HG03565 (cell line): ENCODE results near the gene DYNC2H1.
A peak's percentile ranks its signal among the peaks of the same experiment; 100 is the strongest.

ENCODE experiments used
- ATAC-seq: cut with Tn5 transposase; IDR thresholded peaks from one replicate; pipeline ENCODE4 v1.9.1; 2021; ENCODE audit warnings: mild to moderate bottlenecking, moderate library complexity; ENCODE audit not compliant: unreplicated experiment

Gene DYNC2H1

DNA sequence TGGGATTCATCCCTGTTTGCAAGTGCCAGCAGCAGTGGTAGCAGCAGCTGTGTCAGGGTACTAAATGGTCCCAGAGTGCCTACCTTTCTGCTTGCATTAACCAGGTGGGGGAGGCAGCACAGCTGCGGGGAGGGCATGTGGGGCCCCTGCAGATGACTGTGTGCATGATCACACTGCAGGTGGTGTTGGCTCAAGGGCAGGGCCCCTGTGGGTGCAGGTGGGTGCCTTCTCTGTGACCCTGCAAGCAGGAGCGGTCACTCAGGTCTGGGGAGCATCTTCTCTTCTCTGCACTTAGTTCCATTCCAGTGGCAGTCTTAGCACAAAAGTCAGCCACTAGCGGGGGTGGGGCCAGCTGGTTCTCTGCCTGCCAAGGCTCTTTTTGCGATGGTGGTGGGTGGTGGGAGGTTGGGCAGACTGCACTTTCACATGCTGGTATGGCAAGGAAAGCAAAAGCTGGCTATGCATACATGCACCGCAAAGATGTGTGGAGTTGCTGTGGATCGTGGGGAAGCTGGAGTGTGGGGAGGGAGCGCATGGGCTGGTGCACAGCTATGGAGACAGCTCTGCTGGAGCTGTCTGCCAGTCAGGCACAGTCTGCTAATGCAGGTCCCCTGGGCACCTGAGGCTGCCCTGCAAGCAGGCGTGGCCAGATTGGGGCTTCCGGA lies 157.1 kb downstream of the DYNC2H1 start:
- ATAC-seq = no peak

DNA sequence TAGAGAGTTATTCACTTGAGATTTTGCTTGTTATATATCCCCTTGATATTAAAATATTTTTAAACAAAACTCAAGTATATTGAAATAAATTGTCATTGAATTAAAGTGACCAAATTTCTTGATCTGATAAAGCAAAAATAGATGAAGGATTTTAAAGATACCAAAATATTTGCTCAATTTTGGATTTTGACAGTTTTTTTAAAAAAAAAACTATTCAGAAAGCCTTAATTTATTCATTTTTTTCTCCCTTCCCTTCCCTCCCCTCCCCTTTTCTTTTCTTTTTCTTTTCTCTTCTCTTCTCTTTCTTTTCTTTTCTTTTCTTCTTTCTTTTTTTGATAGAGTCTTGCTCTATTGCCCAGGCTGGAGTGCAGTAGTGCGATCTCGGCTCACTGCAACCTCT lies 163.7 kb downstream of the DYNC2H1 start:
- no peak for ATAC-seq

DNA sequence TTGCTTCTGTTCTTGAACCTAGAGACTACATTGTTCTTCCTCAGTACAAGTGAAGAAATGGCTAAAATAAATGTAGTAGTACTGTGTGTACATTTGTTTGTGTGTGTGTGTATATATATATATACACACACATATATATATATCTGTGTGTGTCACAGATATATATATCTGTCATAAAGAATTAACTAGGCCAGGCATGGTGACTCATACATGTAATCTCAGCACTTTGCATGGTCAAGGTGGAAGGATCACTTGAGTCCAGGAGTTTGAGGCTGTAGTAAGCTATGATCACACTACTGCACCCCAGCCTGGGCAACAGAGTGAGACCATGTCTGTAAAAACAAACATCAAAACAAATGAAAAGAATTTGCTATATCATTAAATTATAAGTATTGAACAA lies 164.8 kb downstream of the DYNC2H1 start:
- no peak for ATAC-seq

DNA sequence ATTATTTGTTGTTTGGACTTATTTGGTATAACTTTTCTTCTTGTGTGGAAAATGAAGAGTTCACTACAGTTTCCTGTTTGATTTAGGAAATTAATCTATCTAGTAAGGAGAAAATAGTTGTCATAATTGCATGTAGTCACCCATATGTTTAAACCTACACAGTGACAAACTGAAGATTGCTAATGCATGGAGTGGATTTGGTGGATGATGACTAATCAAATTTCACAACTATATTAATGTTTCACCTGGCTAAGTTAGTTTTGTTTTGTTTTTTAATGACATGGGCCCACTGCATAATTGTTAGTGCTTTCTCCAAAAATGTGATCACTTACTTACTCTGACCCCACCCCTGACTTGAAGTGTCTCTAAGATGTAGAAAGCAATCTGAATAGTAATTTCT lies 170.6 kb downstream of the DYNC2H1 start:
- no peak for ATAC-seq

DNA sequence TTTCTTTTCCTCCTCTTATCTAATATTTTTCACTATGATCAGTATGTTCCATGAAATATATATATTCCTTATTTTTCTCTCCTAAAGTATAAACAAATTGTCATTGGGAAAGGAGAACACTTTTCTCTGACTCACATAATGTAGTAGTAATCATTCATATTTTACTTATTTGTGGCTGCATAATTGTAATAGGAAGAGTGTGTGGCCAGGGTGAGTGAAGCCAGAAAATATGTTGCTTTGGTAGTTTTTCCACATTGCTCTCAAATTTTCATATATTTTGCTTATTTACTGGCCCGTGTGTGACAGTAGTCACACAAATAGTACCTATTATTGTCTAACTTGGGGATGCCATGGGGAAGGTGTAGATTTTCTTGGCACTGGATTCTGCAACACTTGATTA lies 172.1 kb downstream of the DYNC2H1 start:
- no peak for ATAC-seq

DNA sequence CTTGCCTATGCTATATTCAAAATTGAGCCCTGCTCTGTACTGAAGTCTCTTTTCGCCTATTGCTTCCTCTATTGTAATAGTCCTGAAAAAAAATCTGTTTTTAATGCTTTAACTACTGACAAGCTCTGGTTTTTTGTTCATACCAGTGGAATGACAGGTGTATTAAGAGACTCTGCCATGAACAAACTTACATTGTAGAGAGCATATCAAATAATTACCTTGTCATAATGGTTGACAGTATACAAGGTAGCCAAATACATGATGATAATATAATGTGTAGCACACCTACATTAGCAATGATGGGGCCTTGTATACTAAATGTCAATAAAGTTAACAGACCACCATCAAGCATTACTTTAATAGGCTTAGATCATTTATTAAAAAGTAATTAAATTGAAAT lies 175.0 kb downstream of the DYNC2H1 start:
- no peak for ATAC-seq

DNA sequence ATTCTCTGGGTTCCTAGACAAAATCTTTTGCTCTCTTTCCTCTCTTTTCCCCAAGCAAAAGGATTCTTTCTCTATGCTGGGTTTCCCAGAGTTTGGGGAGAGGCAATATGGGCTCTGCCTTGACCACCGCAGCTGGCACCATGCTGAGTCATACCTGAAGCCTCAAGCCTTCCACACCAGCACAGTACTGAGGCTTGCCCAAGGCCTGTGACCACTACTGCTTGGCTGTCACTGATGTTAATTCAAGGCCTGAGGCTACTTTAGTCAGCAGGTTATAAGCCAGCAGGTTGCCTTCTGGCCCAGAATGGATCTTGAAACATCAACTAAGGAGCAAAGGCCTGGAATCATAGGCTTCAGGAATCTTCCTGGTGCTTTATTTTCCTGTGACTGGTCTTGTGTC lies 185.3 kb downstream of the DYNC2H1 start:
- ATAC-seq = no peak

DNA sequence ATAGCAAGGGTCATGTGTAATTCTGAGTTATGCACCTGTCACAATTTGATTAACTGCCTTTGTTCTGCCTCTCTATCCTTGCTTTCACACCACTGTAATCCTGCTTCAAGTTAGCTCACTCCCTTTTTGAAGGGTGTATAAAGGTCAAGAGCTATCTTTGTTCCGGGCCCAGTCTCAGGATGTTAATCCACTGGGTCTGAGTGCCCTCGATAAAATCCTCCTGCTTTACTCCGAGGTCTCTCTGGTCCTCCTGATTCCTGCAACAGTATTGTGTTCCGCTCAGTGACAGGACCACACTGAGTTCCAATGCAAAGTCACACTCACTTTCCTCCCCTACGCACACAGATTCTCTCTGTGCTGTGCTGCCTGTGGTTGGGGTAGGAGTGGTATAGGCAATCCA lies 186.5 kb downstream of the DYNC2H1 start:
- ATAC-seq = no peak

DNA sequence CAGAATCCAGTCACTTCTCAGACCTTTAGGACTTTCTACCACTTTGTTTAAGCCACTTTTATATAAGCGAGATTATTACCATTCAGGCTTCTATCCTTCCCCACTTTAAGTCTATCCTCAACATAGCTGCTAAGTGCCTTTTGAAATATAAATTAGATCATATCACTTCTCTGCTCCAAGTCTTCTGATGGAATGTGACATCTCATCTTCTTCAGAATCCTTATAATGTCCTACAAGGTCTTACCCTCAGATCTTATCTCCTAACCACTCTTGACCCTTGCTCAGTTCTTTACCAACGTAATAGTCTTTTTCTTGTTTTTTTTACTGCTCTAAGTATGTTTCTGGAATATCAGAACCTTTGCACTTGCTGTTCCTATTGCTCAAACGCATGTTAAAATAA lies 188.7 kb downstream of the DYNC2H1 start:
- ATAC-seq = no peak

DNA sequence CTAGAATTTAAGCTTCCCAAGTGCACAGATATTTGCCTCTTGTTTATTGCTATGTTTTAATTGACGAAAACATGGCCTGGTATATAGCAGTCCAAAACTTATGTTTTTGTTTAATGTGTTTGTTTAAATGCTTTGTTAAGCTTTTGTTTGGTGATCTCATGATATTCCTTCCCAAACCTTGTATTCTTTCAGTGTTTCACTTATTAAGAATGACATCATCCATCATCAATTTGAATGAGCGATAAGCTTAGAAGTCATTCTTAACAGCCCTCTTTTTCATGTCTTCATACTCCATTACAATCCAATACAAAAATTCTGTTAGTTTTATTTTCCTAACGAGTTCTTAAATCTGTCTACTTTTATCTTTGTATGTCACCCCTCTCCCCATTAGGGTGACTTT lies 206.0 kb downstream of the DYNC2H1 start:
- ATAC-seq = no peak

DNA sequence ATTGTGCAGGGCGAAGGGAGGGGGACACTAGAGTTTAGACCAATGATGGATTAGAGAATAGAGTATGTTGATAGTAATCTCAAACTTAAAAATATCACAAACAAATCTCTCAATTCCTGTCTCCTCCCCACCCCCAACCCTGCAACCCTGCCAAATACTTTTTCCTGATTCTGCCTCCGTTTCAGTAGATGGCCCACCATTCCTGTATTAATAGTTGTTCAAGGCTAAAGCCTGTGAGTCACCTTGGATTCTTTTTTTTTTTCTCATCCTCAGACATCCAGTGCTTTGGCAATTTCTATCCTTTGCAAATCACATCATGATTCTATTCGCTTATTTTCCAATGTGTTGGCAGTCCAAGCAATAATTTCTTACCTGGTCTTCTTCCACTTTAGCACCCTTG lies 207.9 kb downstream of the DYNC2H1 start:
- no peak for ATAC-seq

DNA sequence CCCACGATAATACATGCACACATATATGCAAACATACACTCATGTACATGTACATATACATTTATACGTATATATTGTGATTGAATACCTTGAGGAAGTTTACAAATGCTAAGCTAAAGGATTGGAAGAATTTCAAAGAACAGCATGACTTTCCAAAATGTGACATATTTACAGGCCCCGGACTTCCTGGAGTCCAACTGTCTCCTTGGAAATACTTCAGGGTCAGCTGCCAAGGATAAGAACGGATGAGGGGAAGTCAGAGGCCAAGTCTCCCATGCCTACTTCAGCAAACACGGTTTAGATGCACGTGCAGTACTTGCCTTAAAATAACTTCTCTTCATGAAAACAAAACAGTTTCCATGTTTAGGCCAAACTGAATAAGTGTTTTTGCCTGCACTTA lies 213.6 kb downstream of the DYNC2H1 start:
- no peak for ATAC-seq

DNA sequence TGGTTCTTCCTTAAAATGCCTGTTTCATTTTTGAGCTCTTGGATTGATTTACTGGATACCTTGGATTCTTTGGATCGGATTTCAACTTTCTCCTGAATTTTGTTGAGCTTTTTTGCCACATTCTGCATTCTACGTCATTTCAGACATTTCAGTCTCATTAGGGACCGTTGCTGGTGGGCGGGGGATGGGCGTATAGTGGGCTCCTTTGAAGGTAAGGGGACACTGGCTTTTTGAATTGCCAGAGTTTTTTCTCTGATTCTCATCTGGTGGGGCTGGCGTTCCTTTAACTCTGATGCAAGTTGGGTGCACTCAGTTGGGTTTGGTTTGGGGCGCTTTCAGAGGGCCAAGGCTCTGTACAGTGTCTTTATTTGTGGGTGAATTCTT lies 216.5 kb downstream of the DYNC2H1 start:
- no peak for ATAC-seq

DNA sequence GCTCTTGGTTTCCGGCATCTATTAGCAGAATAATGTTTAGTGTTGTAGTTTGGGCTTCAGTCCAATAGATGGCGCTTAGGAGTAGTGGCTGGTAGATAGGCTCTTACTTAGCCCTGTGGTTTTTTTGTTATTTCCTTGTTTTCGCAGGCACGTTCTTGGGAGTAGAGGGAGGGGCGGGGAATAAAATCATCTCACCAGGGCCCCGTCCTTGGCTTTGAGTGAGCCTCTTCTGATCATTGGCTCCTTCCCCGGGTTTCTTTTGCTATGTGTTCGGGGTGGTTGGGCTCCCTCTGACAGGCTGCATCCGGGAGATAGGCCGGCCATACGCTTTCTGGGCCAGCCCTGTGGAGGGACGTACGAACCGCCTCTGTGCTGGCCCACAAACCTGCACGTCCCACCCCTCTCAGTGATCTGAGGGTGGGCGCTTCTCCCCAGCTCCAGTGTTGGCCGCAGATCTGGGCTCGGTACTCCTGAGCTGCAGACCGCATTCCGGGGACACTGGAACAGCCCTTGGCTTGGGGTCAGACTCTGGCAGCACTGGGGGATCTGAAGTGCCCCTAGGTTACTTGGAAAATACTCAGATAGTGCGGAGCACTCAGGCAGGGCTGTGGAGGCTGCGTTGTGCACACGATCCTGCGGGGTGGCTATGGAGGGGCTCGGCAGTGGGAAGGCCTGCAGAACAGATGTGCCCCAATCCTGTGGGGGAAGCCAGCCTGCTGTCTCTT lies 217.0 kb downstream of the DYNC2H1 start:
- peak; percentile 98 for ATAC-seq

DNA sequence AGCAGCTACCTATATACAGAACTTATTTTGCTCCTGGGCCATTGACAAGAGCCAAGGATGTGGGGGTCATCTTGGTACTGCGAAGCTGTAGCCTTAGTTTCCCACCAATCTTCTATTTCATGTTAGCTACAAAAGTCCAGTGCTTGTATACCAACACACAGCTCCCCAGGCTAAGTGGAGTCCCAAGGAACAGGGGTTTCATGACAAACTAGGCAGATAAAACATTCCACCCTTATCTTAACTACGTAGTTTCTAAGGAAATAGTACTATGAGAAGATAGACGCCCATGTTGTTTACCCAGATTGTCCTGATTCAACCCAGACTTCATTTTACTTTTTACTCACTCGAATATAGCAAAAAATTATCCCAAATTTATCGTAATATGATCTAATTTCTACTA lies 218.5 kb downstream of the DYNC2H1 start:
- no peak for ATAC-seq

DNA sequence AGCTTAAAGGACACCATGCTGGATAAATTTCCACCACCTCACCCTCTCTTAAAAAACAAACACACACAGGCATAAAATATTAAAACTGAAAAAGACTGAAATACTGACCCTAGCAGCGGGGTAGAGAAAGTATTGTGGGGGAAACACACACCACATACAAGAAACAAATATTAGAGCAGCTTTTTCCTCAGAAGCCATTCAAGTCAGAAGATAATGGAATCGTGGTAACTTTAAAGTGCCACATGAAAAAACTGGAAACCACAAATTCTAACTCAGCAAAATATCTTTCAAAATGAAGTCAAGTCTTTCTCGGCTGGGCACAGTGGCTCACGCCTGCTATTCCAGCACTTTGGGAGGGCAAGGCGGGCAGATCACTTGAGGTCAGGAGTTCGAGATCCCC lies 223.2 kb downstream of the DYNC2H1 start:
- no peak for ATAC-seq

DNA sequence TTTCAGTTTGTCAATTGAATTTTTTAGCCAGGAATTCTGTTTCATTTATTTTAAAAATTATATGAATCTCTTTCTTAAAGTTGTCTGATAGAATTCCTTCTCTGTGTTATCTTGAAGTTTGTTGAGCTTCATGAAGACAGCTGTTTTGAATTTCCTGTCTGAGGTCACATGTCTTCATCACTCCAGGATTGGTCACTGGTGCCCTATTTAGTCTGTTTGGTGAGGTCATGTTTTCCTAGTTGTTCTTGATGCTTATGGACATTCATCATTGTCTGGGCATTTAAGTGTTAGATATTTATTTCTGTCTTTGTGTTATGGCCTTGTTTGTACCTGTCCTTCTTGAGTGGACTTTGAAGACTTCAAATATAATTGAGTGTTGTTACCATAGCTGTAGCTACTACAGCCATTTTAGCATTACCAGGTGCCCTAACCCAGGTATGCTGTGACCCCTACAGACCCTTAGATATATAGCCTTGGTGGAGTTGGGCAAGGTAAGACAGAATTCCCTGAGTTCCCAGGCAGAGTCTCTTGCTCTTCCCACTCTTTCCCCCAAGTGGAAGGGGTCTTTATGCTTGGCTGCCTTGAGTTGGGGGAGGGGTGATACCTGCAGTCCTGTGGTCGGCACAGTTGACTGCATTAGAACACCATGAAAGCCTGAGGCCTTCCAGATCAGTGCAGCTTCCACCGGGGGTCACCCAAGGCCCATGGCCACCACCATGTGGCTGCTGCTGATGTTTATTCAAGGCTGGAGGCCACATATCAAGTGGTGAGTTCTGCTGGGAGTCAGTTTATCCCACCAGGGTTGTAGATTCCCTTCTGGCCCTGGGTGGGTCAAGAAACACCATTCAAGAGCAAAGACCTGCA lies 229.6 kb downstream of the DYNC2H1 start:
- ATAC-seq = no peak

DNA sequence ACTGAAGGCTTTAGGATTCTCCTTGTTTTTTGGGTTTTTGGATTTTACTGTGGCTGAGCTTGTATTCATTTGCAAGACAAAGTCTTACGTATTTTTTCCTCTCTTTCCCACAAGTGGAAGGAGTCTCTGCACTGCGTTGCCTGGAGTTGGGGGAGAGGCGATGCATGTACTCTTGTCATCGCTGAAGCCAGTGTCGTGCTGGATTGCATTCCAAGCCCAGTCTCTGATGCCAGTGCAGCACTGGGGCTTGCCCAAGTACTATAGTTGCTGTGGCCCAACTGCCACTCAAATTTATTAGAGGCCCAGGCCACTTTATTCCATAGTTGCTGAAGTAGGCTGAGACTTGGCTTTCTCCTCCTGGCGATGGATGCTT lies 230.2 kb downstream of the DYNC2H1 start:
- no peak for ATAC-seq

DNA sequence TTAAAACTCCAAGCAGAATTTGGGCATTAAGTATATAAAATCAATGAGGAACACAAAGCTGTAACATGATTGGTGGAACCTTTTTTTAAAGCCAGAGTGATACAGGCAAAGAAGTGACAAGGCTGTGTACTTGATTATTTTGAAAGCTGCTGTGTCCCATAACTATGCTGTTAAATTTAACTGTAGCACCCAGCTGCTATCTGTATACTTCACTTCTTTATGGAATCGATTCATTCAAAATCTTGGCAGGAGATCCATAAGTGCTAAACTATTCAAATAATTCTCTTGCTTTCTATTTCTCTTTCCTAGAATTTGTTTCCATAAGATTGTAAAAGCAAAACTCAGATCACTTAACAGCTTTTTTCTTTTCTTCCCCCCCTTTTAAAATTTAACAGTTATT lies 231.7 kb downstream of the DYNC2H1 start:
- no peak for ATAC-seq

DNA sequence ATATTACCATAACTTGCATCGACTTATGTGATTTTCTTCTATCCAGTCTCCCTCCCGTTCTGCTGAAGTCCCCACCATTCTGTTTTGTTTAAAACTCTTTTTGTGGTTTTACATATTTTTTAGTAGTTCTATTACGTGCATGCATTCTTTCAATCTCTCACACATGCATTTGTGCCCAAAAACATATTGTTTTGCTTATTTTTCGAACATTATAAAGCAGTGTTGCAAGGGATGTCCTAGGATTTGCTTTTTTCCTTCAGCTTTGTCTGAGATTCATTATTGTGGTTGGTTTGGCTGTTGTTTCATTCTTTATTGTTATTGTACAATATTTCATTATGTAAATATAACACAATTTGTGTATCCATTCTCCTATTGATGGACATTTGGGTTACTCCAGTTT lies 235.7 kb downstream of the DYNC2H1 start:
- no peak for ATAC-seq

DNA sequence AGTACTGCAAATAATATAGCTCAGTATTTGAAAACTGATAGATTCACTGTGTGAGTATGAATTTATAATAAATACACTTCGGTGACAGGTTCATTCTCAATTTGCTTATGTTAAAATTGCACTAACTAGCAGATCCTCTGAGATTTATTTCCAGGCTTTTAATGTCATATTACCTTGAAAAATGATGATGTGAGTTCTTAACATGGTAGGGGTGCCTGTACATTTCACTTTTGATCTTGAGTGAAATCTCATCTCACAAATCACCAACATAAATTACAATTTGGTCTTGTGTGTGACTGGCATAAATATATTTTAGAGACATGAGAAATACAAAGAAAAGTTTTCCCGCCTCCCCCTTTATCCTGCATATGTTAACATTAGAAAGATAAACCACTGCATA lies 240.4 kb downstream of the DYNC2H1 start:
- ATAC-seq = no peak

DNA sequence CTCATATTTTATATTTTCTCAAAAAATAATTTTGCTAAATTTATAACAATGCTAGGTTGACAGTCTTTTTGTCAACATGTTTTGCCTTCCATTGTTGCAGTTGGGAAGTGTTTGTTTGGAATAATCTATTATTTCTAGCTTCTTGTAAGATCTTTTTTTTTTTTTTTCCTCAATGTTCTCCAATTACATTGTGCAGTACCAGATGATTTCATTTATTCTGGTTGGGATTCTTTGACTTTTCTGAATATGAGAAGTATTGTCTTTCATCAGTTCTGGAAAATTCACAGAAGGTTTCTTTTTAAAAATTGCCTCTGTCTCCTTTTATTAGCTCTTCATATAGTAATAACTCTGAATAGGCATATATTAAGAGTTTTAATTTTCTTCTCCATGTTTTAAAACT lies 245.4 kb downstream of the DYNC2H1 start:
- no peak for ATAC-seq
